ENCODE data around the gene SUMF1.

Gene SUMF1

DNA sequence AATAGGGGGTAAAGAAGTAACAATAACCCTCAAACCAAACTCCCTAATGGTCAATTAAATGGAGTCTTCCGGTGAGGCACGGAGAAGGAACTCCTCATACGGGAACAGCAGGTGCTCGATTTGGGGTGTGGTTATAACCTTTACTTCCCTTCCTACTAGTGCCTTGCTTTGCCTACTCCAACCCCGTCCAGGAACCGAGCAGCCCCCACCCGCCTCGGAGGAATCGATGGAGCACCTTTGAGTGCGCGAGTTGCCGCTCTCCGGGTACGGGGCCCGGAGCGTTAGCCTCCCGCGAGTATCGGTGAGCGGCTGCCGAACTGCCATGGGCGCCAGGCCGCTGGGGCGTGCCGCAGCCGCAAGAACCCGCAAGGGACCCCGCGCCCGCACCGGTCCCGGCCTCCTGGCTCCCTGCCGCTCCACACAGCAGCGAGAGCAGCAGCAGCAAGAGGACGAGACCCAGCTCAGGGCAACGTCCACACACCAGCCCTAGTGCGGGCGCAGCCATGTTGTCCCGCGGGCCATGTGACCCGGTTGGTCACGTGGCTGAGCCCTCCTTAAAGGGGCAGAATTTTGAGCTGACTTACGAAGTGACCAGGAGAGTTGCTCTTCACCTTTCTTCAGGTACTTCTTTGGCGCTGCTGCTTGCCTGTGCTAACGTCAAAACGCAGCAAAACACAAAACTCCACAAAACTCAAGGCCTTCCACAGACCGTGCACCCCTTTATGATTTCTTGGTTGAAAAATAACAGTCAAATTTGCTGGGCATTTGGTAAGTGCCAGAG is at the start of gene SUMF1:
TSS of gene SUMF1 (minus strand) at position 529 of the 781 bp plus-strand sequence. CDS start at position 505, 24 bp downstream.
- peak; percentile 51 for DNase-seq (ENCODE audit: low read depth)

DNA sequence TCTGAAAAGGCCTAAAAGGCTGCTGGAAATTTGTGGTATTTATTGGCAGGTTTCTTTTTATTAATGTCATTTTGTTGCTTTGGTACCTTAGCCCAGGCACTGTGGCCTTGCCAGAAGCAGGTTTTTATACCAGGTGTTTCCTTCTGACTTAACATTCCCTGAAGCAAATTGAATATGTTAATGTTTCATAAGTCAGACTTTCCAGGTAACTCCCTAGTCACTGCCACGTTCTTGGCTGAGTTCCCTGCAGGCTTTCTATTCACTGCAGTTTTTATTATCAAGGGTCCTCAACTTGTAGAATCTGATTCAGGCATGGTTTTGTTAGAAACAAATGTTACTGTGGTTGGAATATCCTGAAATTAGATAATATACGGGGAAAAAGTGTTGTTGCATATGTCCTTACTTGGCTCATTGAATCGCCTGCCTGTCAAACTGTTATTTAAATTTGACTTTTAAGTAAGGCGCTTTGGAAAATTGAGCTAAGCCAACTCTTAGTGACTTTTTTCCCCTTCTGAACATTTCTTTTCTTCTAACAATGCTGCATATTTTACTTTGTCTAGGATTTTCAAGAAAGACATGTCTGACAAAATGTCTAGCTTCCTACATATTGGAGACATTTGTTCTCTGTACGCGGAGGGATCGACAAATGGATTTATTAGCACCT is 49.0 kb upstream of the SUMF1 start:
- no peak for DNase-seq (ENCODE audit: low read depth)

DNA sequence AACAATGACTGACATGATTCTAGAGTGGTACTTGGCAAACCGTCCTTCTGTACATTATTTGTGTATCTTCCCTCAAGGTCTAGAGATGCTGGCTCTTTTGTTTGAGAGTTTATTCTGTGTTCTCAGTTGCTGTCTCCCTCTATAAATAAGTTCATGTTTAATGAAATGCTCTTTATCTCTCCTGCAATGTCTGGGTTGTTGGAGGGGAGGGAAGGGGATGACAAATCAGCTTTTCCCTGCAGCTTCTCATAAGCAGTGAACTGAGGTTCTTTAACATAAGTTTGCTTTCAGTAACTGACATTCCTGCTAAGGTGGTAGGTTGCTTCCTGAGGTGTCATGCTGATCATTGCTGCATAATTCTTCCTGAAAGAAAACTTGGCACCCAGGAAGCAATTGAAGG is 47.8 kb upstream of the SUMF1 start:
- DNase-seq (ENCODE audit: low read depth) = no peak

DNA sequence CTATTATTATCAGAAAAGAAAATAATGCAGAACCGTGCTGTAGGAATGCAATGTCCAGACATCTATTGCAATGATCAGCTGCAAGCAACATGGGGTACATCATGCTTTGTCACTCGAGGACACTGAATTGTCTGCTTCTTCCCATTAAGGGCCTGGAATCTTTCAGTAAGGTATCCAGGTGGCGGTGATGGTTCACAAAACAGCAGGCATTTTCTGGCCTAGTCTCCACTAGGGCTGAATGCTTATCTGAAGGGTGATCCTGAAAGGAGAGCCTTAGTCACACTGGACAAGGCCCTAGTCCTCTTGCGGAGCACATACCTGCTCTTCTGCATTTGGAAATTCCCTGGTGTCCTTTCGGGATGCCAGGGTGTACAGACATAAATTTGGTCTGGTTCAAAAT is 47.3 kb upstream of the SUMF1 start:
- DNase-seq (ENCODE audit: low read depth) = no peak

DNA sequence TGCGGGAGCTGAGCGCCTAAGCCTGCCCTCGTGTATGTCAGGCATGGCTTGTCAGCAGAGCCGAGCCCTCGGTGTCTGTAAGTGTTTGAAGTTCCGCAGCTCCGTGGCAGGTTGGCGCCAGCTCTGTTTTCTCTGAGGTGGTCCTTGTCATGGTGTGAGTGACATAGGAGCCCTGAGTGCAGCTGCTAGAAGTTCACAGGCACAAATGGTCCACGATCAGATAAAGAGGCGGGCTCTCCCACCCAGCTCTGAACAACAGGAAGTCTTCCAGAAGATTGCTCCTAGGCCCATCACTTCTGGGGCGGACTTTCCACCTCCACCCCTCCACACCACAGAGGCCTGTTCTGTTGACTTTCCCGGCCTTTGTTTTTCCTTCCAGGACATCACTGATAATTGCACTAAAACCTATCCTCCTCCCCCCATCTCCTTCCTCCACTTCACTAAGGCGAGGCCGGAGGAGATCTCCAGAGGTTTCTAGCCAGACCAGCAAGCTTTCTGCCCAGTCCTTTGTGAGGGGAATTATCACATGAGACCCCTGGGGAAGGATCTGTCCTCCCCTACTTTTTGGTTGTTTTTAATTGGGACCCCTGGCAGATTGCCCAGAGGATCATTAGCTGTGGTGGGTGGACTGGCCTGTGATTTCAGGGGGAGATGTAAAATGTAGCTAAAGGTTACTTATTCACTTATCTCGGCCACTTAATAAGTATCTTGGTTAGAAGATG is 46.0 kb upstream of the SUMF1 start:
- no peak for DNase-seq (ENCODE audit: low read depth)

DNA sequence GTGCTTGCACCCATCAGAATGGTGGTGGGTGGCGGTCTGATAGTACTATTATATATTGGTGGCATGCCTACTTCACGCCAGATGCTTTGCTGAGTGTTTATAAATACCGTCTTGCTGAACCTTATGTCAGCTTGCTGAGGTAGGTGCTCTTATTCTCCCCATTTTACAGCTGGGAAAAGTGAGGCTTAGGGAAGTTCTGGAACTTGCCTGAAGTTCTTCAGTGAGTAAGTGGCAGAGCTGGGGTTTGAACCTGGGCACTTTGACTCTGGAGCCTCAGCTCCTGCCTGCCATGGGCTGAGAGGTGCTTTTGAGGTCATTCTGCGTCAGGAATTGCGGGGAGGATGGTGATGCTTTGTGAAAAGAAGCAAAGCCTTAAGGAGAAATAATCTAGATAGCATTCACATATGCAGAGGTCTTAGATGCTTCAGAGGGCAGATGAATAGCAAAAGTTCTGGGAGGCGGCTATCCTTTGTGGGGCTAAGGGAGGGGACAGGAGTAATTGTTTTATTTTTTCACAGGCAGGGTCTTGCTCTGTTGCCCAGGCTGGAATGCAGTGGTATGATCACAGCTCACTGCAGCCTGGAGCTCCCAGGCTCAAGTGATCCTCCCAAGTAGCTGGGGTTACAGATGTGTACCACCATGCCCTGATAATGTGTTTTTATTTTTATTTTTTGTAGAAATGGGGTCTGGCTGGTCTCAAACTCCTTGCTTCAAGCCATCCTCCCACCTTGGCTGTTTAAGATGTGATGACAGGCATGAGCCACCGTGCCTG is 44.6 kb upstream of the SUMF1 start:
- no peak for DNase-seq (ENCODE audit: low read depth)

DNA sequence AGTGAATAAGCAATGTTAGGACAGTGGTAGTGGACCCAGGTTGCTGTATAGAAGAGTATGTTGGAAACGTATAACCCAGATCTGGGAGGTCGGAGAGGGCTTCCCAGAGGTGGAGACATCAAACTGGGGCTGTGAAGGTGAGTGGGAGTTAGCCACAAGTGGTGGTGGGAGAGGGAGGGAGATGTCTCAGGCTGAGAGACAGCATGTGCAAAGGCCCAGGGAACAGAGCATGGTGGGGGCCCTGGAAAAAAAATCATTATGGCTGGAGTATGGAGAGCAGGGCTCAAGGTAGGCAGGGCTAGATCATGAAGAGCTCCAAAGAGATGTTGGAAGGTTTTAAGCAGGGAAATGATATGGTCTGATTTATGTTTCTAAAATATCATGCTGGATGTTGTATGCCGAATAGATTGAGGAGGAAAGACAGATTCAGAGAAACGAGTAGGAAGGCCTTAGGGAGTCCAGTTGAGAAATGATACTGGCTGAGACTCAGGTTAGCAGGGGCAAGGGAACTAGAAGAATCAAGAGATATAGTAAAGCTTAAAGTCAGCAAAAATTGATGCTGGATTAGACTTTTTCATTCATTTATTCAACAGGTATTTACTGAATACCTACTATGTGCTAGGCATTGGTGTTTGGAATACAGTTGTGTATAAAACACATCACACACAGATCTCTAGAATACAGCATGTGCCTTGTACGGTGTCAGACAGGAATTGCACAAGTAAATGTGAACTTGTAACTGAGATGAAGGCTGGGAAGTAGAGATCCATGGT is 43.1 kb upstream of the SUMF1 start:
- no peak for DNase-seq (ENCODE audit: low read depth)

DNA sequence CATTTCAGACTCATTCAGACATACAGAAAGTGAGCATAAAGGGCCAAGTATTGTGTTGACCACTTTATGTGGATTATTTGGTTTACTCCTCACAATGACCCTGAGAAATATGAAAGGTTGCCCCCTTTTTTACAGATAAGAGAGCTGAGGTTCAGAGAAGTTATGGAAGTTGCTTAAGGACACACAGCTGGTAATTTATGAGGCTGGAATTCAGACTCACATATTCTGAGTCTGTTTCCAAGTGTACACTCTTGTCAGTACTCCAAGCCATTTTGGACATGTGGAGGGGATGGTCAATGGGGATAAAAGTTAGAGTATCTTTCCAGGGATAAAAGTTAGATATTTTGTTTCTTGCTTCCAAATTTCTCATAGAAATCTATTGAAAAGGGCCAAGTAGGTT is 42.0 kb upstream of the SUMF1 start:
- no peak for DNase-seq (ENCODE audit: low read depth)

DNA sequence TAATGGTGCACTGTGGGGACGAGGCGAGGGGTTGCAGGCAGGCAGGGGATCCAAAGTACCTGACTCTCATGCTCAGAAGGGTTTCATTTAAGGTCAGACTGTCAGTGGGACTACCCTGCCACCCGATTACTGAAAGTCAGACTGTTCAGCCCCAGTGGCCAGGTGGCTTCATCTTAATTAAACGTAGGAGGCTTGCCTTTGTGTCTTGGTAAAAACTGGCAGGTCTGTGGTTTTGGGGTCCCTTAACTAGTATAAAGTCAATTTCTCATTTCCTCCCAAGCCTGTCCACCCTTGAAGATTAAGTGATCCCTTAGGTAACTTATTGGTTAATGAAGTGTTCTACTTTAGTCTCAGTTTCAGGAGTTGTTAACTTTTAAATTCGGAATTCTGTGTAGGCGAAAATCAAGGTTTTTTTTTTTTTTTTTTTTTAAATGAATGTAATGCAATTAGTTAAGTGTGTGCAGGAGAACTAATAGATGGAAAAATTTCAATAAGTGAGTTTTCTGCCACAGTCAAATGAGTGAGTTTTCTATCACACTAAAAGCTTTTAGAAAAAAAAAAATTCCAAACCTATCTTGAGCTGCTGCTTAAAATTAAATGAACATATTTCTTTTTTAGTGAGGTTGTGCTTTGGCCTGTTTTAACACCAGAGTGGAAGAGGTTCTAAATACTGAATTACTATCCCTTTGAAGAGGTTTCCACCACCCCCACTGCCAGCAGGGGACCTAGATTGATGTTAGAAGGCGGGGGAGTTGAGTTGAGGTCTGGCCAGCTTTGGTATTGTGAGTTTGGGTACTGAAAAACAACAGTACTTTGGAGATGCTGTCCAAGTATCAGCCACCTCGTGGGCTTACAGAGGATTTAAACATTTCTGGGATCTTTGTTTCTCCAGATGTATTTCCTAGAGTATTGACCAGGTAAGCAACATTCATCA is 41.2 kb upstream of the SUMF1 start:
- DNase-seq (ENCODE audit: low read depth) = no peak

DNA sequence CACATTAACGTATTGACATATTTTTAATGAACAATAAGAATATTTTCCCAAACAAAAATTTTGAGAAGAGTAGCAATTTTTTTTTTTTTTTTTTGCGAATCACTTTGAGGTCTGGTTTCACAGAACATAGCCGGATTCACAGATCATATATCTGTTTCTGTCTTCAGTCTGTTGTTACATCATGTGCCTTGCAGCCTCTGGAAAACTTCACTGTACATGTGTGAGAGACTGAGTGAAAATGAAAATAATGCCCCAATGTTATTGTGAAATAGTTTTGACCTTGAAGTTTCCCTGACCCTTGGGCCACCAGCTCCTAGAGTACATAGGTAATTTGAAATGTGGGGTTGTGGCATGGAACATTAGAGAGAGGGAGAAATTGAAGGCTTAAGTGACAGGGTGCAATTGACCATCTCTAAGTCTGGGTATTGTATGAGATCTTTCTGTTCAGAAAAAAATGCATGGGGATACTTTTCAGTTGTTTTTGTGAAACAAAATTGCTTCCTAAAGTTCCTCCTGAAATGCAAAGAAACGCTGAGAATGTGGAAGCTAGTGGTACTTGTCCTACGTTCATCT is 40.0 kb upstream of the SUMF1 start:
- no peak for DNase-seq (ENCODE audit: low read depth)

DNA sequence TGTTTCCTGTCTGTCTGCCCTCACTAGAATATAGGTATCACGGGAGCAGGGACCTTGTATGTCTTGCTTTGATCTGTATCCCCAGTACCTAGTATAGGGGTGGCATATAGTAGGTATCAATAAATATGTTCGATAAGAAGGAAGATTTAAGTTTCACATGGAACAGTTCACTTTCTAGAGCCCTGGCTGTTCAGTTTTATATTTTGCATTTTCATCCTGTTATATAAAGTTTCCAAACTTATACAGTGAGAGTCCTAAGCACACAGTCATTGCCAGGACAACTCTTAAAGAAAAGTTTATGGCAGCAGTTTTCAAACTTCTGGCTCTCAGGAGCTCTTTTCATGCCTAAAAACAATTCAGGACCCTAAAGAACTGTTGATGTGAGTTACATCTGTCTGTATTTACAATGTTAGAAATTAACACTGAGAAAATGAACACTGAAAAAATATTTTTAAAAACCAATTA is 39.5 kb upstream of the SUMF1 start:
- no peak for DNase-seq (ENCODE audit: low read depth)

DNA sequence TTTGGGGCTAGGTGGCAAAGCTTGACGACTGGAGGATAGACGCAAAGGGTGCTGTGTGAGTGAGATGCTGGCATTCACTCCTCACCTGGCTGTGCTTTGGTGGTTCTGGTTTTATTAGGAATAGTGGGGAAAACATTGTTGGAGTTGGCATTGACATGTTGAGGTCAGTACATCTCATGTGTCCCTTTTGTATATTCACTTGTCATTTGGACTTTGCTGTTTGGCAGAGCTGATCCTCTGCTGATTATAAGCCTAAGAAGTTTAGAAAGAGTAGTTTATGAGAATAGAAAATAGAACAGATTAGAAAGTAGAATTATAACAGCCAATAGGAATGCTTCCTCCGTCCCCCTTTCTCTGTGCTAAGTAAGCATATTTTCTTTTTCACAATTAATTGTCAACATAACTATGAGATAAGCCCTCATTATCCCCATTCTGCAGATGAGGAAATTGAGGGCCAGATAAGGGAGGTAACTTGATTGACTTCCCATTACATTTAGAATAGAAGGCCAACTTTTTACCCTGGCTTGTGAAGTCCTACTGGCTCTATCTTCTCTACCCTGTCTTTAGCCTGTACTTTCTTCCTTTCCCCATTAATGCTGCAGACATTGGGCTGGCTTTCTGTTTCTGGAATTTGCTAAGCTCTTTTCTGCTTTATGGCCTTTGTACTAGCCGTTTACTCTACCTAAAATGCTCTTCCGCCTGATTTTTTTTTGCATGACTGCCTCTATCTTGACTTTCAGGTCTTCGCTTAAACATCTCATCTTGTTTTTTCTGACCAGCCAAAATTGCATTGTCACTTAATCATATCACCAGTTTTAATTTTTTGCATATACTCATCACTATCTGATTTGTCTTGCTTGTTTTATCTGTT is 38.9 kb upstream of the SUMF1 start:
- no peak for DNase-seq (ENCODE audit: low read depth)

DNA sequence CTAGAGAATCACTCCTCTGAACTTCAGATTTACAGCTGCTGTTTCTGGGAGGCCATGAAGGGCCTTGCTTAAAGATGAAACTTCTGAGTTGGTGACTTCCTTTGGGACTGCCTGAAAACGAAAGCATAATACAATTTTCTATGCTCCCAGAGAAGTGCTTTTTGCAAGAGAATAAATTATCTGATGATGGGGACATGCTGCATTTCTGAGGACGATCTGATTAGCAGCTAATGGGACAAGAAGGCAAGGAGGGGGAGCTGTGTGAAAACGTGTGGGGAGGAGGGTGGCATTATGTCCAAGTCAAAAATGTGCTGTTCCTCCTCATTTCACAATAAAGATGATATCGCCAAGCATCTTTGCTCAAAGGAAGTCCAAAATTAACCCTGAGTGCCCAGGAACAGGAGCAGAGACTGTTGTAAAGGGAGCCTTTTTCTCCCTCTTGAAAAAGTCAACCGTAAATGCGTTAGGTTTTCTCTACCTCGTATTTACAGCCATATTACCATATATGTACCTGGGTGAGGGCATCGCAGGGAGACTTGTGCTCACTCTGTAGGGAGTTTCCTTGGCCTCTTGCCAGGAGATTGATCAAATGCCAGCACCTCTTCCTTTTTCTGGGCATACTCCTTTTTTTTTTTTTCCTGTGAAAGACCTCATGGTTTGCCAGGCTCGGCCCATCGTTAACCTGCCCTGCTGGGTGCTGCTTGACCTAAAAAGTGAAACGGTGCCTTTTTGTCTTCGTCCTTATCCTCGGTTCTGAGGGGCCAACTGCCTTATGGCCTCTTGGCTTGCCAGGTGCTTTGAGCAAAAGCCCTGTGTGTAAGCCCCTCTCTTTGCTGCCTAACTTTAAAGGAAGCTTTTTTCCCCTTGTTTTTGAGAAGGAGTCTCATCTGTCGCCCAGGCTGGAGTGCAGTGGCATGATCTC is 37.5 kb upstream of the SUMF1 start:
- DNase-seq (ENCODE audit: low read depth) = no peak

DNA sequence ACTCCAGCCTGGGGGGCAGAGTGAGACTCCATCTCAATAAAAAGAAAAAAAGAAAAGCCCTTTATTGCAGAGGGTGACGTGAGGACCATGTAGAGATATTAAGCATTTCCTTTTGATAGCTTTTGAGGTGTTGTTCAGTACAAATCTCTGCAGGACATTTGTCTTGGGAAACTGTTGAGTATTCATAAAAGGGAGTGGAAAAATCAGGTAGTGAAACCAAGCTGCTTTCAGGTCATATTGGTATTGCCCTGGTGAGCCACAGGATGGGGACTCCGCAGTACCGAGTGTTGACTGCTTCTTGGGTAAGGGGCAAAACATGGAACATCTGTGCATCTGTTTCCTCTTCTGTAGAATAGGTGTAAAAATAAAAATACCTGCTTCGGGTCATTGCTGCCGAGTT is 36.0 kb upstream of the SUMF1 start:
- DNase-seq (ENCODE audit: low read depth) = no peak

DNA sequence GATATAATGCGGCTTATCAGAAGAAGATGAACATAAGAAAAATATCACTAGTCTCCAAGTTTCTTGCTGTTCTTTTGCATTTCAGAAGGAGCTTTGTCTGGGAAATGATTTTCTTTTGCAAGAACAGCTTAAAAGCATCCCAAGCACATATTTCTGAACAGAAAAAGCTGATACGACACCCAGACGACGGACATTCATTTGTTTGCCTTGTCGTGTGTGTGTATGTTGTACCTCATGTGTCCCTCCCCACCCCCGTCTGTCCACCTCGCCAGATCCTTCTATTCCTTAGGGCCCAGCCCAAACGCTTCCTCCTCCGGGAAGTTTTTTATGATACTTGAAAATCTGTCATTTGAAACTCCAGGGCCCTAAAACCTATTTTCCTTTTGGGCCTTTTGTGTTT is 34.9 kb upstream of the SUMF1 start:
- DNase-seq (ENCODE audit: low read depth) = no peak

DNA sequence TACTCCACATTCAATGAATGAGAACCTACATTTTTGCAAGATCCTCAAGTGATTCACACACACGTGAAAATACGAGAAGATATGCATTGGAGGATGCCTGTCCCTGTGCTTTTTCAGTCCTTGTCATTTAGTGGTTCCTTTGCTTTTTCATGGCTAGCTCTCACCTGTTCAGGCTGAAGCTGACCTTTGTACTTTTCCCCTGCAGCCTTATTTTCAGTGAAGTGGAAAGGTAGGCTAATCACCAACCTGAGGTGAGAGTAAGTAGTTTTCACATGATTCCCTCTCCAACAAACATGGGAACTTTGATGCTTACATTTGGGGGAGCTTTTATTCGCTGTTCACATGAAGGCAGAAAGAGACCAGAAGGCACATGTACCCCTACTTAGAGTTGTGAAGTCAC is 34.4 kb upstream of the SUMF1 start:
- no peak for DNase-seq (ENCODE audit: low read depth)

DNA sequence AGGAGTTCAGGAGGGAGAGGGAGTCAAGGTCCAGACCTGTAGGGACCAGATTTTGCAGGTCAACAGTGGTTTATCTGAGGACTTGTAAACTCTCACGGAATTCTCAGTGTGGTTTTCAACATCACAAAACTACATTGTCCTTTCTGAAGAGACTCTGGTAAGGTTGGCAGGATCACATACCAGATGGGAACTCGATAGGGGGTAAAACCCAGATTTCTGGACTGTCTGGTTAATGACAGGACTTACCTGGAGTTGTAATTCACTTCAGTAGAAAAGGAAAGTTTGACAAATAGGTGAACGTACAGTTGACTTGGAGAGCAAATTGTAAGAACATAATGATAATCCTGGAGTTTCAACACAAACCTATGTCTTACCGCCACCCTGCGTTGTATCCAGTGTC is 31.4 kb upstream of the SUMF1 start:
- no peak for DNase-seq (ENCODE audit: low read depth)

DNA sequence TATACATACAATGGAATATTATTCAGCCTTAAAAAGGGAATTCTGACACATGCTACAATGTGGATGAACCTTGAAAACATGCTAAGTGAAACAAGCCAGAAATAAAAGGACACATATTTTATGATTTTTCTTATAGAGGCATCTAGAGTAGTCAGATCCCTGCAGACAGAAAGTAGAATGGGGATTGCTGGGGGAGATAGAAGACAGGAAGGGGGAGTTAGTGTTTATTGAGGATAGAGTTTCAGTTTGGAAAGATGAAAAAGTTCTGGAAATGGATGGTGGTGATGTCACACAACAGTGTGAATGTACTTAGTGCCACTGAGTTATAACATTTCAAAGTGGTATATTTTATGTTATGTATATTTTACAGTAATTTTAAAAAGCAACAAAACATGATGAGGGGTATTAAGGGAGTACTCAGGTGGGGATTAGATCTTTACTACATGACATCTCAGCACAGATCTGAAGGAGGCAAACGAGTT is 30.8 kb upstream of the SUMF1 start:
- DNase-seq (ENCODE audit: low read depth) = no peak
